K562 (cell line): ENCODE measurements around the gene CRABP2.

Experiments used
- ARHGAP35 ChIP-seq: fragments of 450-650 bp; IDR thresholded peaks from 2 replicates; pipeline ENCODE4 v1.6.1; 2018; ENCODE audit not compliant: partially characterized antibody
- CBX1 ChIP-seq: sonication (generic); IDR thresholded peaks from 2 replicates; pipeline ENCODE4 v1.6.1; 2016; ENCODE audit warnings: antibody characterized with exemption, low read depth, mild to moderate bottlenecking
- EZH2 ChIP-seq: IDR thresholded peaks from 2 replicates; pipeline ENCODE4 v1.6.1; 2012; ENCODE audit warnings: low read depth, mild to moderate bottlenecking, inconsistent platforms, low read length, borderline replicate concordance
- GABPA ChIP-seq: fragments of 200-800 bp; sonication (Bioruptor generic); conservative IDR thresholded peaks from 2 replicates; pipeline ENCODE4 v1.6.1; 2016; ENCODE audit warnings: low read depth, missing genetic modification characterization, missing compliant biosample characterization
- HOMEZ ChIP-seq: fragments of 250-450 bp; sonication (Bioruptor Pico); IDR thresholded peaks from 2 replicates; pipeline ENCODE4 v1.4.0; 2020; ENCODE audit warnings: mild to moderate bottlenecking, moderate library complexity
- KDM1A ChIP-seq, 2 experiments: fragments of 450-650 bp; IDR thresholded peaks; 2 replicates each; pipeline ENCODE4 v1.6.1; 2016; ENCODE audit warnings: mild to moderate bottlenecking in 2 of 2
- MYC ChIP-seq, 2 experiments: fragments of 250-450 bp in 1 of 2; sonication (Bioruptor Pico) in 1 of 2; IDR thresholded peaks; 2 replicates each; pipeline versions ENCODE4 v1.5.1 to v1.6.1; 2012 to 2021; ENCODE audit warnings: low read depth in 2 of 2, borderline replicate concordance in 1 of 2, improper control_type of control experiment in 1 of 2, low read length in 1 of 2, mild to moderate bottlenecking in 1 of 2, moderate library complexity in 1 of 2
- MYNN ChIP-seq, 2 experiments: sonication (generic); formaldehyde crosslinking in 1 of 2; IDR thresholded peaks; 2 replicates each; pipeline versions ENCODE4 v1.5.0 to v1.6.1; 2016 to 2020; ENCODE audit warnings: antibody characterized with exemption in 1 of 2, missing genetic modification reagents in 1 of 2
- POLR2A ChIP-seq: fragments of 450-650 bp; conservative IDR thresholded peaks from 2 replicates; pipeline ENCODE4 v1.6.1; 2016
- POLR2AphosphoS2 ChIP-seq: IDR thresholded peaks from 2 replicates; pipeline ENCODE4 v1.6.1; 2012; ENCODE audit warnings: low read length, improper control_type of control experiment
- POLR2AphosphoS5 ChIP-seq: IDR thresholded peaks from 2 replicates; pipeline ENCODE4 v1.6.1; 2011; ENCODE audit warnings: mild to moderate bottlenecking, low read depth, low read length, moderate library complexity; ENCODE audit not compliant: control insufficient read depth, insufficient read depth
- RFX5 ChIP-seq: IDR thresholded peaks from 2 replicates; pipeline ENCODE4 v1.6.1; 2011; ENCODE audit warnings: low read depth, mild to moderate bottlenecking, improper control_type of control experiment, low read length
- YY1 ChIP-seq, 3 experiments: IDR thresholded peaks; 2 replicates each; pipeline ENCODE4 v1.6.1; 2011; ENCODE audit warnings: low read length in 2 of 3, mild to moderate bottlenecking in 2 of 3, moderate library complexity in 2 of 3, borderline replicate concordance in 1 of 3, control low read depth in 1 of 3, low read depth in 1 of 3; ENCODE audit not compliant: insufficient read depth in 3 of 3, insufficient replicate concordance in 2 of 3, control insufficient read depth in 1 of 3, insufficient read length in 1 of 3; ENCODE audit errors: extremely low read depth in 1 of 3

GRCh38 chr1:156676114-156676819 is 29.1 kb downstream of the CRABP2 start:
- TF ChIP-seq MYNN (IDR thresholded peaks at IDR 0.05) (no peak), MYNN (CRISPR knock-in tag; IDR thresholded peaks at IDR 0.05) (no peak), MYC (IDR thresholded peaks at IDR 0.05; ENCODE audit: low read depth, low read length) (no peak), MYC (CRISPR knock-in tag; IDR thresholded peaks at IDR 0.05; ENCODE audit: borderline replicate concordance, low read depth) (no peak), EZH2 (no peak), POLR2A (no peak), GABPA (no peak), YY1 (IDR thresholded peaks at IDR 0.05; ENCODE audit: borderline replicate concordance in 1 of 3, control insufficient read depth in 1 of 3, extremely low read depth in 1 of 3, insufficient read depth in 3 of 3, insufficient read length in 1 of 3, insufficient replicate concordance in 2 of 3, low read depth in 1 of 3, low read length in 2 of 3) (no peak), POLR2AphosphoS5 (no peak), CBX1 (no peak), ARHGAP35 (no peak), POLR2AphosphoS2 (no peak), RFX5 (no peak), HOMEZ (CRISPR knock-in tag) (no peak), KDM1A (IDR thresholded peaks at IDR 0.05) (no peak)
